MG63 (cell line): ENCODE data around the gene BTBD3. TPM values are rescaled to one million over a fixed set of nuclear protein-coding genes. Genes with fewer than 3 reads are reported as not detected.

ENCODE experiments used
- DNase-seq: peaks from one replicate; pipeline ENCODE4 v3.0.0-alpha.2; 2020
- H3K27me3 ChIP-seq: fragments of 250-450 bp; sonication (Bioruptor Pico); 2 replicates; pipeline ENCODE4 v1.5.1; 2020; ENCODE audit warnings: mild to moderate bottlenecking, moderate library complexity
- H3K36me3 ChIP-seq: fragments of 250-450 bp; sonication (Bioruptor Pico); 2 replicates; pipeline ENCODE4 v1.5.1; 2020; ENCODE audit warnings: mild to moderate bottlenecking, moderate library complexity
- H3K4me3 ChIP-seq: fragments of 250-450 bp; sonication (Bioruptor Pico); 2 replicates; pipeline ENCODE4 v1.5.1; 2020; ENCODE audit warnings: mild to moderate bottlenecking, moderate library complexity
- H3K9me3 ChIP-seq: fragments of 250-450 bp; sonication (Bioruptor Pico); 2 replicates; pipeline ENCODE4 v1.5.1; 2020; ENCODE audit warnings: mild to moderate bottlenecking, moderate library complexity
- total RNA-seq: library from RNA; depleted of rRNA; stranded (reverse); fragments of >200 nt; shearing (Covaris generic); gene quantifications from 2 replicates; pipeline ENCODE4 v1.2.3, GENCODE V29; 2014; ENCODE audit warnings: low replicate concordance

The BTBD3 gene
- total RNA-seq, 1 experiment from 2014 or later = 31.4 TPM

- no peaks in the 10 kb centered on the region for H3K9me3 ChIP-seq
- no peak overlapping the region for H3K4me3 ChIP-seq
- no peaks in the 10 kb centered on the region for H3K36me3 ChIP-seq
- no peak for DNase-seq
- no peaks in the 10 kb centered on the region for H3K27me3 ChIP-seq
Observed at GRCh38 chr20:11941593-11942246, 24.0 kb downstream of the BTBD3 start.

- H3K4me3 ChIP-seq = no peak overlapping the region
- H3K9me3 ChIP-seq = no peaks in the 10 kb centered on the region
- no peak for DNase-seq
- no peaks in the 10 kb centered on the region for H3K27me3 ChIP-seq
- no peaks in the 10 kb centered on the region for H3K36me3 ChIP-seq
Observed at GRCh38 chr20:11943778-11944177, 26.1 kb downstream of the BTBD3 start.

DNA sequence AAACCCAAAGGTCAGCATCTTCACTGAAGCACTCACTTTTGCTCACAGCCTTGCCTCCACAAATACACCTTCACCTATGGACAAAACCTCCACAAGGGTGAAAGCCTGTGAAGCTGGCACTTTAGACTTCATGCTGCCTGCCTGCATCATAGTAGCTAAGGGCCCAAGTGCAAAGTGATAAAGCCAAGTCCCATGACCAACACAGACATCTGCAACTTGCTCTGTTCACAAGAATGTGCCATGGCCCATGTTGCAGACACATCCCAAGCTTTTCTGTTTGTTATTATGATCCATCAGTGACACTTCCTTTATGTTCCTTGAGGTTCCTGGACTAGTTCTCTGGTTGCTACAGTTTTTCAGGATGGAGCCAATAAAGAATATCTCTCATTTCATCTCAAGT, 31.1 kb downstream of the BTBD3 start:
- Histone ChIP-seq H3K27me3 (no peaks in the 10 kb centered on the region), H3K36me3 (no peaks in the 10 kb centered on the region), H3K9me3 (no peaks in the 10 kb centered on the region), H3K4me3 (no peak overlapping the region)
- no peak for DNase-seq

DNA sequence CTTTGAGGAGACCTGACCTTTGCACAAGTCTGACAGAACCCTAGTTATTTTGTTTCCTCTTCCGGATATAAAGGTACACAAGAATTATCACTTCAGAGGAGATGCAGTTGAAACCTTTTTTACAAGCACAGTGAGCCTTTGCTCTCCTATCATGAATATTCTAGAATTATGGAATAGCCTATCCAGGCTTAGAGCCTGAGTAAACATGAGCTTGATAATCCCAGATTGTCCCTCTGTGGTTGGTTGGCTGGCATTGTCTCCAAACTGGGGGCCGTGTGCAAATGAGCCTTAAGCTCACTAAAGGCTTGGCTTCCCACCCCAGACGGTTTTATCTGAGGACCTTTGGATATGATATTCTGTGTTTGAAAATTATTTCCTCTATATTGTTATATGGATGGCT, 32.0 kb downstream of the BTBD3 start:
- Histone ChIP-seq H3K9me3 (no peaks in the 10 kb centered on the region), H3K27me3 (no peaks in the 10 kb centered on the region), H3K4me3 (no peak overlapping the region), H3K36me3 (no peaks in the 10 kb centered on the region)
- DNase-seq = no peak

GRCh38 chr20:11951696-11952095, 34.0 kb downstream of the BTBD3 start:
- Histone ChIP-seq H3K36me3 (no peaks in the 10 kb centered on the region), H3K4me3 (no peak overlapping the region), H3K9me3 (no peaks in the 10 kb centered on the region), H3K27me3 (no peaks in the 10 kb centered on the region)
- DNase-seq = no peak

DNA sequence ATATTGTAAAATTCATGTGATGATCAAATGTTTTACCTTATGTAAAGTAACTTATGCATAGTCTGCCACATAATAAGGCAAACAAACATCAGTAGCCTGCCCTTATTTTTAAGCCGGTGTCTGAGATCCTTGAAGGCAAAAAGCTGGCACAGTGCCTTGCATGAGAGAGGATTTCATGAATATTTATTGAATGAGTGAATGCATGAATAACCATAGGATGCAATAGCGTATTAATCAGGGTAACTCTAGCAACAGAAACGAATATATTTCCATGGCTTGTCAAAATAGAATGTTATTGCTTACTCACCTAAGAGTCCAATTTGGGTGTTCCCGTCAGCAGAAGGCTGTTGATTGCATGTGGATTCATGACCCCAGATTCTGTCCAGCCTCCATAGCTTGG, 34.9 kb downstream of the BTBD3 start:
- Histone ChIP-seq H3K36me3 (no peaks in the 10 kb centered on the region), H3K9me3 (no peaks in the 10 kb centered on the region), H3K27me3 (no peaks in the 10 kb centered on the region), H3K4me3 (no peak overlapping the region)
- DNase-seq = no peak

DNA sequence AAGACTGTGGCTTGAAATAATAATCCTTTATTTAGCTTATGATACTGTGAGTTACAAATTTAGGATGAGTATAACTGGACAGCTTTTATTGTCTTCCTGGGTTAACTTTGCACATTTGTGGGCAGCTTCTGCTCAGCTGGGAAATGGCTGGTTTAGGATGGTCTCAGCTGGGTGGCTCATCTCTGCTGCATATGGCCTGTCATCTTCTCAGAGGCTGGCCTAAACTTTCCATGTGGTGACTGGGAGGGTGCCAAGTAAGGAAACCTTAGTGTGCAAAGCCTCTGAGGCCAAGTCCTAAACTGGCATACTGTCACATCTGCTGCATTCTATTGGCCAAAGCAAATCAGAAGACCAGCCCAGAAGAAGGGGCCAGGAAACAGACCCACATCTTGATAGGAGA, 40.2 kb downstream of the BTBD3 start:
- no peaks in the 10 kb centered on the region for H3K27me3 ChIP-seq
- H3K36me3 ChIP-seq = no peaks in the 10 kb centered on the region
- no peak for DNase-seq
- no peaks in the 10 kb centered on the region for H3K9me3 ChIP-seq
- H3K4me3 ChIP-seq = no peak overlapping the region

GRCh38 chr20:11958855-11959254, 41.2 kb downstream of the BTBD3 start:
- H3K36me3 ChIP-seq = no peaks in the 10 kb centered on the region
- DNase-seq = no peak
- no peaks in the 10 kb centered on the region for H3K27me3 ChIP-seq
- H3K4me3 ChIP-seq = no peak overlapping the region
- no peaks in the 10 kb centered on the region for H3K9me3 ChIP-seq

GRCh38 chr20:11965602-11966001, 47.9 kb downstream of the BTBD3 start:
- Histone ChIP-seq H3K4me3 (no peak overlapping the region), H3K27me3 (no peaks in the 10 kb centered on the region), H3K9me3 (no peaks in the 10 kb centered on the region), H3K36me3 (no peaks in the 10 kb centered on the region)
- no peak for DNase-seq

- Histone ChIP-seq H3K36me3 (no peaks in the 10 kb centered on the region), H3K9me3 (no peaks in the 10 kb centered on the region), H3K4me3 (no peak overlapping the region), H3K27me3 (no peaks in the 10 kb centered on the region)
- DNase-seq = no peak
Observed at GRCh38 chr20:11966186-11966585, 48.5 kb downstream of the BTBD3 start.

GRCh38 chr20:11970243-11970836, 52.6 kb downstream of the BTBD3 start:
- no peak for DNase-seq
- H3K27me3 ChIP-seq = no peaks in the 10 kb centered on the region
- no peak overlapping the region for H3K4me3 ChIP-seq
- H3K36me3 ChIP-seq = no peaks in the 10 kb centered on the region
- no peaks in the 10 kb centered on the region for H3K9me3 ChIP-seq

DNA sequence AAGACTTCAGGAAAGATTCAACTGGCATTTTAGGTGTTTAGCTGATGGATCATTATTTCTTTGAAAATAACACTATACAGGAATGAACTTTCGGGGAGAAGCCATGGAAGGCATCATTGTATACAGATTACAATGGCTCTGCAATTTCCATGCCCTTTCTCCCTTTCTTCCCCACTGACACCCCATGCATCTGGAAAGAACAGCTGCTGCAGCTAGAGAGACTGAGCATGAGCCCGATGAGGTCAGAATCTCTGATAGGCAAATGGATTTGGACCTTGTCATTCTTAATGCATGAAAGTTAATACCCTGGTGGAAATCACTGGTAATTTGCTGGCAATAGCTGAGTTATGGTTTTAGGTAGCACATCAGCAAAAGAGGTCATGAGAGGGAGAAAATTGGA, 54.8 kb downstream of the BTBD3 start:
- Histone ChIP-seq H3K4me3 (no peak overlapping the region), H3K27me3 (no peaks in the 10 kb centered on the region), H3K9me3 (no peaks in the 10 kb centered on the region; the same call in 1 of the 2 replicates), H3K36me3 (no peaks in the 10 kb centered on the region)
- no peak for DNase-seq
